ENCODE measurements around the gene MX1.

Gene MX1

GRCh38 chr21:41425954-41426675 is at the start of gene MX1:
Gene MX1, plus strand, starts transcription at chr21:41426239. Its CDS starts 5,832 bp downstream, at chr21:41432071.
- DNase-seq, result peak; percentile 78 to 96 (median 88)

GRCh38 chr21:41377715-41378114 is 48.3 kb upstream of the MX1 start:
- DNase-seq, result no peak

GRCh38 chr21:41378849-41379248 is 47.2 kb upstream of the MX1 start:
- DNase-seq, result no peak

GRCh38 chr21:41379901-41380300 is 46.1 kb upstream of the MX1 start:
- no peak for DNase-seq

GRCh38 chr21:41381731-41382130 is 44.3 kb upstream of the MX1 start:
- DNase-seq, result no peak

GRCh38 chr21:41387042-41387819 is 38.8 kb upstream of the MX1 start:
- no peak for DNase-seq

GRCh38 chr21:41387824-41388223 is 38.2 kb upstream of the MX1 start:
- DNase-seq, result no peak

GRCh38 chr21:41388259-41388658 is 37.8 kb upstream of the MX1 start:
- DNase-seq, result no peak

GRCh38 chr21:41390043-41390639 is 35.9 kb upstream of the MX1 start:
- no peak for DNase-seq

- DNase-seq, result no peak
Observed at GRCh38 chr21:41393876-41394465, 32.1 kb upstream of the MX1 start.

- no peak for DNase-seq
Observed at GRCh38 chr21:41396558-41397075, 29.4 kb upstream of the MX1 start.

GRCh38 chr21:41397471-41397891 is 28.6 kb upstream of the MX1 start:
- DNase-seq, result no peak

GRCh38 chr21:41398251-41398650 is 27.8 kb upstream of the MX1 start:
- DNase-seq, result no peak

GRCh38 chr21:41398831-41399230 is 27.2 kb upstream of the MX1 start:
- DNase-seq, result no peak

GRCh38 chr21:41399246-41399800 is 26.7 kb upstream of the MX1 start:
- DNase-seq, result no peak

- DNase-seq, result no peak
Observed at GRCh38 chr21:41402231-41402630, 23.8 kb upstream of the MX1 start.

- no peak for DNase-seq
Observed at GRCh38 chr21:41402796-41403195, 23.2 kb upstream of the MX1 start.

- no peak for DNase-seq
Observed at GRCh38 chr21:41403331-41403730, 22.7 kb upstream of the MX1 start.

GRCh38 chr21:41403966-41404365 is 22.1 kb upstream of the MX1 start:
- DNase-seq, result no peak

- no peak for DNase-seq
Observed at GRCh38 chr21:41405321-41405720, 20.7 kb upstream of the MX1 start.

- no peak for DNase-seq
Observed at GRCh38 chr21:41406340-41406739, 19.7 kb upstream of the MX1 start.

- no peak for DNase-seq
Observed at GRCh38 chr21:41407541-41408460, 18.2 kb upstream of the MX1 start.

Measured in activated CD4-positive, CD25-positive, alpha-beta regulatory T cell (primary cell).